KOPT-K1 (cell line): ENCODE results near the gene PTPRH.

ENCODE experiments used
- H3K27ac ChIP-seq: fragments of 200-600 bp; sonication (generic); 2 replicates; pipeline ENCODE4 v1.5.1; 2016; ENCODE audit warnings: antibody characterized with exemption, mild to moderate bottlenecking, low read depth, low read length; ENCODE audit not compliant: poor library complexity, severe bottlenecking
- H3K36me3 ChIP-seq: fragments of 200-600 bp; sonication (generic); 2 replicates; pipeline ENCODE4 v1.5.1; 2017; ENCODE audit warnings: antibody characterized with exemption, mild to moderate bottlenecking, low read length, moderate library complexity; ENCODE audit not compliant: insufficient read depth
- H3K9me3 ChIP-seq: fragments of 200-600 bp; sonication (generic); 2 replicates; pipeline ENCODE4 v1.5.1; 2017; ENCODE audit warnings: antibody characterized with exemption, low read length, mild to moderate bottlenecking; ENCODE audit not compliant: insufficient read depth, poor library complexity, severe bottlenecking

The PTPRH gene

DNA sequence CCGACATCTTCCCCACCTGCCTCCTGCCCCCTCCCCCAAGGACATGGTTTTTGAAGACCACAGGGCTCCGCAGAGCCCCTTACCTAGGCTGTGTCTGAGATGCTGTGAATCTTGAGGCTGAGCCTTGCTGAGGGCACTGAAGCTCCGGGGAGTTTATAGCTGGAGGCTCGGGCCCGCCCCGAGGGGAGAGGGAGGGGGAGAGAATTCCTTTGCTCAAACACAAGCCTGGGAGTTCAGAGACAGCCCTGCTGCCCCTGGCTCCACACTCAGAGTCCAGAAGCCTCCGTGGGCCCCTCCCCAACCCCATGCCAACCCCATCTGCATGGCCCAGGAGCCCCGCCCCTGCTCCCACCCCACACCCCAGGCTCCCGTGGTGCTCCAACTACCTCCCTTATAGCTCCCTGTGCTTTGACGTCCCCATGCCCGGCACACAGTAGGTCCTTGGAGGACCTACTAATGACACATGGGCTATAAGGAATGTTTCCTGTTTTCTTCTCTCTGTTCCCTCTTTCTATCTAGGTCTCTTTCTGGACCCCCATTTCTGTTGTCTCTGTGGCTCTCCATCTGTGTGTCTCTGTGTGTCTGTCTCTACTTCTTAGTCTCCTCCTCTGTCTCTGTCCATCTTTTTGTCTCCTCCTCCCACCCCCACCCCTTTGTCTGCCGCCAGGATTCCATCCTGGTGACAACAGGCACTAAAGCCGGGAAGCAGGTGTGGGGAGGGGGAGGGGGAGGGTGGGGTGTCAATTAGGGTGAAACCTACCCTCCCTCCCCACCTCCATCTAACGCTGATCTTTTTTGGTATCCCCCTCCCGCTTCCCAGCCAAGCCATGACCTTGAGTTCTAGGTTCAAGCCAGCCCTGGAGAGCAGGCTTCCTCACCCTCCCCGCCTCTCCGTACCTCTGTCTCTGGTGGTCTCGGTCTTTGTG is 60.0 kb downstream of the PTPRH start, which contains the start of gene TNNT1:
Gene TNNT1, minus strand, starts transcription at position 129 of the 926 bp plus-strand sequence. CDS start 2,049 bp downstream, outside the sequence.
- Histone ChIP-seq H3K36me3 (no peaks in the 10 kb centered on the region), H3K27ac (no peak within 1 kb of the TSS), H3K9me3 (peaks cover 6% of the 10 kb centered on the region)

DNA sequence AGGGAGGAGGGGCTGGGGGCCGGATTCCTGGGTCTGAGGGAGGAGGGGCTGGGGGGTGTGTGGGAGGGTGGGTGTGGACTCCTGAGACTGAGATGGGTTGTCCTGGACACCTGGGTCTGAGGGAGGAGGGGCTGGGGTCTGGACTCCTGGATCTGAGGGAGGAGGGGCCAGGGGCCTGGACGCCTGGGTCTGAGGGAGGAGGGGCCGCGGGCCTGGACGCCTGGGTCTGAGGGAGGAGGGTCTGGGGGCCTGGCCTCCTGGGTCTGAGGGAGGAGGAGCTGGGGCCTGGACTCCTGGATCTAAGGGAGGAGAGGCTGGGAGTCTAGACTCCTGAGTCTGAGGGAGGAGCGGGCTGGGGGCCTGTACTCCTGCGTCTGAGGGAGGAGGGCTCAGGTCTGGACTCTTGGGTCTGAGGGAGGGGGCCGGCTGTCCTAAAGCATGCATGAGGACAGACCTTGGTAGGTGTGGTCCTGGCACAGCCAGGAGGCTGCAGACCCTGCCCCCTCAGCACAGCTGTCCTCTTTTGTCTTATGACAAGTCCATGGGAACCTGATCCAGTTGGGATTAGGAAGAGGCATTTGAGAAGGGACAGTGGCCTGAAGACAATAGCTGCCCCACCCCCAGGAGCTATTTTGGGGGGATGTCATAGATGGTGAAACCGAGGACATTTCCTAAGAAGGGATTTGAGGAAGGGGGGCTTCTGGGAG is 61.6 kb downstream of the PTPRH start:
- H3K27ac ChIP-seq: no peak overlapping the region
- peaks cover 6% of the 10 kb centered on the region for H3K9me3 ChIP-seq
- H3K36me3 ChIP-seq: no peaks in the 10 kb centered on the region

DNA sequence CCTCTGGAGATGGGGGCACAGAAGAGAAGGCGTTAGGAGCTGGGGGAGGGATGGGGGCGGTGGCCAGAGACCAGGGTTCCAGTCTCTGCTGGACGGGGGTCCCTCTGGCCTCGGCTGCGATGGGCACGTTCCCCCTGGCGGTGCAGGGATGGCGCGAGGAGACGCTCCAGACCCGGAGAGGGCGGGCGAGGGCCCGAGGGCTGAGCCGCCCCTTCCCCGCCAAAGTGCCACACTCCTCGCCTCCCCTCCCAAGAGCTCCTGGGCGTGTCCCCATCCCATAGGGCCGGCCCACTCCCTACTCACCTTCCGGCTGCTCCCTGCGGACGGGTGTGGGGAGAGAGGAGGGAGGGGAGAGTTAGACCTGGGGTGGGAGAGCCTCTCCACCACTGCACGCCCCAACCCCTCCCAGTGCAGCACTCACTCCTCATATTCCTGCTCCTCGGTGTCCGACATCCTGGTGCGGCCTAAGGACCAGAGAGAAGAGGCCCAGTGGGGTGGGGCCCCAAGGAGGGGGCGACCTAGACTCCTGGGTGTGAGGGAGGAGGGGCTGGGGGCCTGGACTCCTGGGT is 62.5 kb downstream of the PTPRH start:
- peaks cover 2% of the 10 kb centered on the region for H3K9me3 ChIP-seq
- no peak overlapping the region for H3K27ac ChIP-seq
- H3K36me3 ChIP-seq: no peaks in the 10 kb centered on the region

DNA sequence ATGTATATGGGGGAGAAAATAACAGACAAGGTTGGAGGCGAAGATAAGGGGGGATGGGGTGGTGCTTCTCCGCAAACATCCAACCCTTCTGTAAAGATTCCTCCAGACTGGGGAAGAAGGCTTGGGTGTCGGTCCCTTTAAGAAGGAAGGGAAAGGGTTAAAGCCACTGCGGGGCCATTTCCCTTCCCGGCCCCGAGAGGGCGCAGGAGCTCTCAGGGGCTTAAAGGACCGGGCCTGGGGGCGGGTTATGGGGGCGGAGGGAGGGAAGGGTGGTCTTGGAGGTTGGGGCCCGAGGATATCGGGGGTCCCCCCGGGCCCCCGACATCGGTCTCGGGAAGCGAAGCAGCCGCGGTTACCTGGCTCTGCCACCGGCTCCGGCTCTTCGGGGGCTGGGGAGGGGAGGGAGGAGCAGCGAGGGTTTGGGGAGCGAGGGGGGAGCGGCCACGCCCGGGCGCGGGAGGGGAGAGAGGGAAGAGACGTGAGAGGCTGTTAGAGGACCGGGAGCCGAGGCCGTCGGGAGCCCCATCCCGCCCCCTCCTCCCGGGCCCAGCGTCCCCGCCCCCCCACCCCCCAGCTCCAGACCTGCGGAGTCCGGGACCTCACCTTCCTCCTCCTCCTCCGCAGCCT is 63.1 kb downstream of the PTPRH start:
- Histone ChIP-seq H3K36me3 (no peaks in the 10 kb centered on the region), H3K9me3 (no peaks in the 10 kb centered on the region), H3K27ac (no peak overlapping the region)

DNA sequence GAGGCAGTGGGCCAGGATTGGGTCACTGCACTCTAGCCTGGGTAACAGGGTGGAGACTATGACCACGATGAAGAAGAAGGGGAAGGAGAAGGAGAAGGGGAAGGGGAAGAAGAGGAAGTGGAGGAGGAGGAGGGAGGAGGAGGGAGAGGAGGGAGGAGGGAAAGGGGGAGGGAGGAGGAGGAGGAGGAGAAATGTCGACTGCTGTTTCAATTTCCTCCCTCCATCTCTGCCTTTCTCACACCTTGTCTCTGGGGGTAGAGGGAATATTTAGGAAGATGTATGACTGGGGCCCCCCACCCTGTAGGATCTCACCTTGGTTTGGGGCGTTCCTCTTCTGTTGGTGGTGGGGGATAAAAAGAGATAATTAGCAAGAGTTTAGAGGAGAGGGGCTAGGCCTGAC is 64.1 kb downstream of the PTPRH start:
- no peaks in the 10 kb centered on the region for H3K36me3 ChIP-seq
- no peak overlapping the region for H3K27ac ChIP-seq
- no peaks in the 10 kb centered on the region for H3K9me3 ChIP-seq

DNA sequence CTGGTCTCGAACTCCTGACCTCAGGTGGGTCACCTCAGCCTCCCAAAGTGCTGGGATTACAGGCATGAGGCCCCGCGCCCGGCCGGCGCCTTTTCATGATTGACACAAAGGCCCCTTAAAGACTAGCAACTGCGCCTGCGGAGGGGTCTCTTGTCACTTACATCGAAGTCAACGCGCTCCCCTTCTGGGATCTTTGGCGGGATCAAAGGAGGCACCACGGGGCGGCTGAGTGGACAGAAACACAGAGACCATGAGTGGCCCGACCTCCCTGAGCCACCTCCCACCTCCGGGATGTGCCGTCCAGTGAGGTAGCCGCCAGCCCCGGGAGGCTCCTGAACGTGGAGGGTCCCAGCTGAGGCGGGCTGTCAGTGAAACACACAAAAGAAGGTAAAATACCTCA is 67.6 kb downstream of the PTPRH start:
- Histone ChIP-seq H3K9me3 (no peaks in the 10 kb centered on the region), H3K27ac (no peak overlapping the region), H3K36me3 (no peaks in the 10 kb centered on the region)

DNA sequence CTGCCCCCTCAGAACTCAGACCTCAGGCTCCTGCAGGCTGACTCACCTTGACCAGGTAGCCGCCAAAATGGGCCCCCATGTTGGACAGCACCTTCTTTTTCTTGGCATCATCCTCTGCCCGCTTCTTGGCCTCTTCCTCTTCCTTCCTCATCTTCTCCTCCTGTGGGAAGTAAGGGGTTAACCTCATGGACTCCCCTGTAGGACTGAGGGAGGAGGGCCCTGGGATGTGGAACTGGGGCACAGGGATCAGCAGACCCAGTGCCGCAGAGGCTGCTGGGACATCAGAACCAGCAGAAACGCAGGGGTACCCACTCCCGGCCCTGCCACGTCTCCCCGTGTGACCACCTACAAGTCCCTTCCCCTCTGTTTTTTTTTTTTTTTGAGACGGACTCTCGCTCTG is 71.4 kb downstream of the PTPRH start:
- Histone ChIP-seq H3K27ac (no peak overlapping the region), H3K36me3 (no peaks in the 10 kb centered on the region), H3K9me3 (no peaks in the 10 kb centered on the region)

DNA sequence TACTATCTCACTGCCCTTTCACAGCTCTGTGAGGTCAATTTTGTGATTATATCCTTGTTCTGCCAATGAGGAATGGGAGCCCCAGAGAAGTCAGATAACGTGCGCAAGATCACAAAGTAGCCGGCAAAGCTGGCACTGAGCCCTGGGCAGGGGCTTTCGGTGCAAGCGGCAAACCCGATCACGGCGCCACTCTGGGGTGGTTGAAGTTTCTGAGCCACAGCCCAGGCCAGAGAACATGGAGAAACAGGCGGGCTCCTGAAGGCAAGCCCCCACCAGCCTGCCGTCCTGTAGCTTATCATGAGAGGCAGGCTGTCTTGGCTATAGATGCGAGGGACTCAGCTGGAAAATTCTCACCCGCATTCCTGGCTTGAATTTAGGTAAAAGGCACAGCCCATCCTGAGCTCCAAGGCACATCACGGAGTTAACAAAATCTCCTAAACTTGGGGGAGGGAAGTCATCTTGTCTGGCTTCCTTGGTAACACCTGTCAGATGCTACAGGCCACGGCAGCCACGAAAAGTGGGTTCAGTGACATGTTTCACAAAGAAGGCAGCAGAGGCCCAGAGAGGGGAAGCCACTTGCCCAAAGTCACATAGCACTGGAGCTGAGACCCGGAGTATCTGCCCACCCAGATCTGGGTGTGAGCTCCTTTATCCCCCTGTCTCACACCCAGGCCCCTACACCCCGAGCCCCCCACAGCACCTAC is 72.8 kb downstream of the PTPRH start:
- no peaks in the 10 kb centered on the region for H3K9me3 ChIP-seq
- no peaks in the 10 kb centered on the region for H3K36me3 ChIP-seq
- H3K27ac ChIP-seq: no peak overlapping the region

DNA sequence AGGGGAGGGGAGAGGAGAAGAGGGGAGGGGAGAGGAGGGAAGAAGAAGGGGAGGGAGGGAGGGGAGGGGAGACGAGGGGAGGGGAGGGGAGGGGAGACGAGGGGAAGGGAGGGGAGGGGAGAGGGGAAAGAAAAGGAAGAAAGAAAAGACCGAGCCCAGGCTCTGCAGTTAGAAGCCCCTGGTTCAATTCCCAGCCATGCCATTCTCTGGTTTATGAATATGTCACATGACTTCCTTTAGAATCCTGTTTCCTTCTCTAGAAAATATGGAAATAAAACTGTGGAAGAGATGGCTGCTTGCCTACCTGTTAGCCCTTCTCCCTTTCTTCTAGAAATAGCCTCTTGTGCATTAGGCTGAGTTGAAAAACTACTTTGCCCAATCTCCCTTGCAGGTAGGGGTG is 74.6 kb downstream of the PTPRH start:
- no peak overlapping the region for H3K27ac ChIP-seq
- H3K36me3 ChIP-seq: no peaks in the 10 kb centered on the region
- no peaks in the 10 kb centered on the region for H3K9me3 ChIP-seq

DNA sequence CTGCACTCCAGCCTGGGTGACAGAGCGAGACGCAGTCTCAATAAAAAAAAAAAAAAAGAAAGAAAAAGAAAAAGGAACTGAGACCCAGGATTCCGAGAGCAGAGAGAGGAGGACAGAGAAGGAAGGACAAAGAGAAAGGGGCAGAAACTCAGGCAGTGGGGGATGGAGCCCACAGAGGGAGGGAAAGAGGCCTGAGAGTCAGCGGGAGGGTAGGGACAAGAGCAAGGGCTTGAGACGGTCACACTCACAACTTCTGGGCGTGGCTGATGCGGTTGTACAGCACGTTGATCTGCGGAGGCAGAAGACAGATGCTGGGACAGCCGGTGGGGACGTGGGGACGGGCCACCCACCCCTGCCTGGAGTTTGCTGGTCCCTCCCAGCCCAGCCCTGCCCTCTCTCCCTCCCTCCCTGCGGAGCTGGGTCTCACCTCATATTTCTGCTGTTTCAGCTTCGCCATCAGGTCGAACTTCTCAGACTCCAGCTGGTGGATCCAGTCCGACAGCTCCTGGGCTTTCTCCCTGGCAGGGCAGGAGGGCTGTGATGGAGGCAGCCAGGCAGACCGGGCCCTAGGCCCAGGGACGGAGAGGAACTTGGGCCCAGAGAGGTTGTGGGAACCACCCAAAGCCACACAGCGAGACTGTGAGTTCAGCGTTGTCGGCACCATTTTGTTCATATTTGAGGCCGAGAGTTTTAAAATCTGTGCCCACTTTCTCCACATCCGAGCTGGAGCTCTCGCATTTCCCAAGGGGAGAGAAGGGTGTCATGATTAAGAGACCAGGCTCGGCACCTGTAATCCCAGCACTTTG is 75.5 kb downstream of the PTPRH start:
- no peak overlapping the region for H3K27ac ChIP-seq
- H3K36me3 ChIP-seq: no peaks in the 10 kb centered on the region
- H3K9me3 ChIP-seq: no peaks in the 10 kb centered on the region

DNA sequence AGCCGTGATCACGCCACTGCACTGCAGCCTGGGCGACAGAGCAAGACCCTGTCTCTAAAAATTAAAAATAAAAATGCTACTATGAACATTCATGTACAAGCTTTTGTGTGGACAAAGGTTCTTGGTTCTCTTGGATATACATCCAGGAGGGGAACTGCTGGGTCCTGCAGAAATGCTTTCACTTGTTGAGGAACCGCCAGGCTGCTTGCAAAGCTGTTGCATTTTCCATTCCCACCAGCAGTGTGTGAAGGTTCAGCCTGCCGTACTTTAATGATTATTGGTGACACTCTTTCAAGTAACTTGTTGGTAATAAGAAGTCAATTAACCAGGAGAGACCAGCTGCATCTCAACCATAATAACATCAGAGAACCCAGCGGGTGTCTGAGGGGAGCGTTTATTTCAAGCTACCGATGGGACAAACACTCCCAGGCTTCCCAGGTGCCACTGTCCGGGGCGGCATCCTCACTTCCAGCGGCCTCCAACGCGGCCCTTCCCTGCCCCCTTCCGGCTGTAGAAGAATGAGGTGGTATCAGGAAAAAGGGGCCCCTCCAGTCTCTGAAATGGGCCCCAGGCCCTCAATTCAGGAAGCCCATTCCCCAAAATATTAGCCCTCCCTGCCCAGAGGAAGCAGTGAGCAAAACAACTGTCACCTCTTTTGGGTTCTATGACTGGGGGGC is 76.7 kb downstream of the PTPRH start:
- no peak overlapping the region for H3K27ac ChIP-seq
- H3K9me3 ChIP-seq: no peaks in the 10 kb centered on the region

DNA sequence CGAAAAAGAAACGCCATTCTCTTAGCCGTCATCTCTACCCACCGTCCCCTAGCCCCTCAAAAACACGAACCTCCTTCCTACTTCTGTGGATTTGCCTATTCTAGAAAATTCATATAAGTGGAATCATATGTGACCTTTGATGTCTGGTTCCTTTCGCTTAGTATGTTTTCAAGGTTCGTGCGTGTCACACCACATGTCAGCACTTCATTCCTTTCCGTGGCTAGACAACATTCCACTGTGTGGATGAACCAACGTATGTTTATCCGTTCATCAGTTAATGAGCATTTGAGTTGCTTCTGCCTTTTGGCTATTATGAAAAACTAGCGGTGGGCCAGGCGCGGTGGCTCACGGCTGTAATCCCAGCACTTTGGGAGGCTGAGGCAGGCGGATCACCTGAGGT is 77.9 kb downstream of the PTPRH start:
- H3K9me3 ChIP-seq: no peaks in the 10 kb centered on the region
- H3K27ac ChIP-seq: no peak overlapping the region
- H3K36me3 ChIP-seq: no peaks in the 10 kb centered on the region

More for the DNA sequence above, 76.7 kb downstream of the PTPRH start:
- no peaks in the 10 kb centered on the region for H3K36me3 ChIP-seq
